Measurements from ENCODE around the gene TAF11L9.
"Not testable (repeated sequence)": the region's sequence is repeated elsewhere in the genome, so short reads cannot be mapped to it uniquely, and the experiment has no call there.

TAF11L9 gene

GRCh38 chr5:17594255-17594654, at the start of gene TAF11L9:
Gene TAF11L9, minus strand, starts transcription at chr5:17594394.
- not testable (repeated sequence) for DNase-seq

GRCh38 chr5:17634160-17634559, 40.0 kb upstream of the TAF11L9 start, which contains the start of gene TAF11L14:
Gene TAF11L14, plus strand, starts transcription at chr5:17634460.
- DNase-seq = no peak

GRCh38 chr5:17631788-17632187, 37.6 kb upstream of the TAF11L9 start, which contains the start of gene TAF11L13:
Gene TAF11L13, plus strand, starts transcription at chr5:17632088.
- DNase-seq = not testable (repeated sequence)

GRCh38 chr5:17625686-17626085, 31.5 kb upstream of the TAF11L9 start:
- no peak for DNase-seq

GRCh38 chr5:17620627-17621026, 26.4 kb upstream of the TAF11L9 start:
- DNase-seq = peak in 1 of 2 experiments; percentile 16

GRCh38 chr5:17619354-17619753, 25.2 kb upstream of the TAF11L9 start:
- DNase-seq = no peak

GRCh38 chr5:17614872-17615605, 20.8 kb upstream of the TAF11L9 start:
- DNase-seq = no peak

- not testable (repeated sequence) for DNase-seq
These were observed 15.9 kb upstream of the TAF11L9 start, which contains the start of gene TAF11L12 for GRCh38 chr5:17610092-17610491. Gene TAF11L12, plus strand, starts transcription at chr5:17610392.

DNA sequence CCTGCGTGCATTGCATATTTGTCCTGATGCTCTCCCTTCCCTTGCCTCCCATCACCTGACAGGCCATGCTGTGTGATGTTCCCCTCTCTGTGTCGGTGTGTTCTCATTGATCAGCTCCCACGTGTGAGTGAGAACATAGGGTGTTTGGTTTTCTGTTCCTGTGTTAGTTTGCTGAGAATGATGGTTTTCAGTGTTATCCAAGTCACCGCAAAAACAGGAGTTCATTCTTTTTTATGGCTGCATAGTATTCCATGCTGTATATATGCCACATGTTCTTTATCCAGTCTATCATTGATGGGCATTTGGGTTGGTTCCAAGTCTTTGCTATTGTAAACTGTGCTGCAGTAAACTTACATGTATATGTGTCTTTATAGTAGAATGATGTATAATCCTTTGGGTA, 13.3 kb upstream of the TAF11L9 start:
- DNase-seq = not testable (repeated sequence)

GRCh38 chr5:17604951-17605350, 10.8 kb upstream of the TAF11L9 start:
- no peak for DNase-seq

GRCh38 chr5:17603880-17604279, 9.7 kb upstream of the TAF11L9 start, which contains the start of gene TAF11L11:
Gene TAF11L11, plus strand, starts transcription at chr5:17604183.
- DNase-seq = not testable (repeated sequence)

- not testable (repeated sequence) for DNase-seq
These were observed 3.5 kb upstream of the TAF11L9 start, which contains the start of gene TAF11L10 for GRCh38 chr5:17597728-17598127. Gene TAF11L10, minus strand, starts transcription at chr5:17597828.

DNA sequence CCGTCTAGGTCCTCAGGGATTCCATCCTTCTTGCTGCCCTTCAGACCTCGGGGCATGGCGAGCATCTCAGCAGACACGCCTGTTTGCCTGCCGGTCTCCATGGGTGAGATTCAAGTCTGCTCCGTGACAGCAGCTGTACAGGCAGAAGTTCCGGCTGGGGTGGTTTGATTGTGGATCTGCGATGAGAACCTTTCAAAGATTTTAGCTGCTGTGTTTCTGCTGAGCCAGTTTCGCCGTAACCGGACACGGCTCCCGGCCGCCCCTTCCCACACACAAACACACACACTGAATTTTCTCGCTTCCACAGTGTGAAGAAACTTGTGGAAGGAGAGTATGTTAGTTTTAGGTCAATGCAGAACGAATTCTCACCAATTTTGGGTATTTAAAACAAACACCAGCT, 3.3 kb downstream of the TAF11L9 start, which contains the start of gene TAF11L8:
TSS of gene TAF11L8 (minus strand) at position 101 of the 400 bp plus-strand sequence.
- not testable (repeated sequence) for DNase-seq

GRCh38 chr5:17585658-17586057, 8.5 kb downstream of the TAF11L9 start, which contains the start of gene TAF11L7:
Gene TAF11L7, minus strand, starts transcription at chr5:17585758.
- DNase-seq = not testable (repeated sequence)

Data from NCI-H526 (cell line).